Measurements from ENCODE around the gene OVOL3.

DNA sequence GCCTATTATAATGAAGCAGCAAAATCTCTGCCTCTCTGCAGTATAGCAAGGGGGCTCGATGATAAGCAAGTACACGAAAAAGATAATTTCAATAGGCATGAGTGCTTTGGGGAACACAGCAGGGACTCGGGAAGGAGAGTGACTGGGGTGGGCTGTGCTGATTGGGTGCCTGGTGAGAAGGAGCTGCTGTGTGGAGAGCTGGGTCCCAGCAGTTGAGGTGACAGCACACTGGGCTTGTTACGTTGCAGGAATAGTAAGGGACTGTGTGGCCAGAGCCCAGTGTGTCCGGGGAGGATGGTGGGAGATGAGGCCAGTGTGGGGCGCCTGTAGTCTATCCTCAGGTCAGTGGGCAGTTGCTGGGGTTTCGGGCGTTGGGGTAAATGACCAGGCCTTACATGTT lies 38.9 kb upstream of the OVOL3 start:
- TF ChIP-seq, protein P1, sequence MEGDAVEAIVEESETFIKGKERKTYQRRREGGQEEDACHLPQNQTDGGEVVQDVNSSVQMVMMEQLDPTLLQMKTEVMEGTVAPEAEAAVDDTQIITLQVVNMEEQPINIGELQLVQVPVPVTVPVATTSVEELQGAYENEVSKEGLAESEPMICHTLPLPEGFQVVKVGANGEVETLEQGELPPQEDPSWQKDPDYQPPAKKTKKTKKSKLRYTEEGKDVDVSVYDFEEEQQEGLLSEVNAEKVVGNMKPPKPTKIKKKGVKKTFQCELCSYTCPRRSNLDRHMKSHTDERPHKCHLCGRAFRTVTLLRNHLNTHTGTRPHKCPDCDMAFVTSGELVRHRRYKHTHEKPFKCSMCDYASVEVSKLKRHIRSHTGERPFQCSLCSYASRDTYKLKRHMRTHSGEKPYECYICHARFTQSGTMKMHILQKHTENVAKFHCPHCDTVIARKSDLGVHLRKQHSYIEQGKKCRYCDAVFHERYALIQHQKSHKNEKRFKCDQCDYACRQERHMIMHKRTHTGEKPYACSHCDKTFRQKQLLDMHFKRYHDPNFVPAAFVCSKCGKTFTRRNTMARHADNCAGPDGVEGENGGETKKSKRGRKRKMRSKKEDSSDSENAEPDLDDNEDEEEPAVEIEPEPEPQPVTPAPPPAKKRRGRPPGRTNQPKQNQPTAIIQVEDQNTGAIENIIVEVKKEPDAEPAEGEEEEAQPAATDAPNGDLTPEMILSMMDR (IDR thresholded peaks at IDR 0.05): no peak
- no peak for TF ChIP-seq POLR2AphosphoS5 (IDR thresholded peaks at IDR 0.05)
- no peak for TF ChIP-seq POLR2A (IDR thresholded peaks at IDR 0.05)
